Liver (tissue), 3 donors: ENCODE data around the gene ATP11A.

Experiments used
- ATF3 ChIP-seq: IDR thresholded peaks from 2 replicates; pipeline ENCODE4 v1.6.1; 2016; ENCODE audit warnings: antibody characterized with exemption
- CTCF ChIP-seq: fragments of 150-350 bp; IDR thresholded peaks from 2 replicates; pipeline ENCODE4 v1.5.1; 2017; ENCODE audit warnings: improper control_type of control experiment, low read depth, low read length; ENCODE audit not compliant: missing input control
- SP1 ChIP-seq: IDR thresholded peaks from 2 replicates; pipeline ENCODE4 v1.6.1; 2018; ENCODE audit warnings: antibody characterized with exemption, mild to moderate bottlenecking
- TAF1 ChIP-seq: conservative IDR thresholded peaks from 2 replicates; pipeline ENCODE4 v1.6.1; 2016; ENCODE audit warnings: antibody characterized with exemption, mild to moderate bottlenecking
- YY1 ChIP-seq: IDR thresholded peaks from 2 replicates; pipeline ENCODE4 v1.6.1; 2016; ENCODE audit warnings: antibody characterized with exemption, mild to moderate bottlenecking
- donor health status: healthy.
- donor health status: healthy.

DNA sequence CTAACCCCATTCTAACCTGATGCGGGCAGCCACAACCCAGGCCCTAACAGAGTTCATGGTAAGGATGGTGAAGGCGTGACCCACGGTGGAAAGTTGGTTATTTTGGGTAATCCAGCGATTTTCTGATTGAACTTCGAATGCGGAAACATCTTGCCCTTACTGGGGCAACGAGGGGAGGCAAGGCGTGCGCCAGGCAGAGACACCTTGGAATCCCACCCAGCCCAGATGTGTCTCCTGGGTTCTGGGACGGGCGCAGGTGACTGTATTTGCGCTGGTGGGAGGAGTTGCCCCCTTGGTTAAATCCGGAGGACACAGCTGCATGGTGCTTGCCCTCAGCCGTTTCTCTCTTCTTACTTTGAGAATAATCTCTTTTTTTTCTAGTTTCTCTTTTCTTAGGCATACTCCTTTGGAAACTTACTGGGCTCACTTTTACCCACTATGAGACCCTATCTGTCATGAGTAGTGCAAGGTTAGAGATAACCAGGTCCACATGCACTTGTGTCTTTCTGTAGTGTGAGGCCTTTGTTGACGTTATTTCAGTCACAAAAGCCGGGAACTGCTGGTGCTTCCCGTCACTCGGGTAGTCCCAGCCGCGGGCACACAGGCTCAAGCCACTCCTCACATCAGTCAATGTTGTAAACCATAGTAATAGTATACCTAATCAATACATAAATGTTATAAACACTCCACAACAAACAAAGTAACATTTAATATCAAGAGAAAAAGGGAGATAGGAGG is 81.5 kb downstream of the ATP11A start:
- TF ChIP-seq CTCF (no peak), YY1 (no peak), TAF1 (no peak), ATF3 (no peak), SP1 (no peak)
